PC-3 (cell line): ENCODE data around the gene SLC46A2. TPM values are rescaled to one million over a fixed set of nuclear protein-coding genes. Genes with fewer than 3 reads are reported as not detected.

Source experiments
- ATAC-seq: fragments of 200-7000 bp; cut with Tn5 transposase; 2 replicates; pipeline ENCODE4 v1.9.1; 2020; ENCODE audit warnings: mild to moderate bottlenecking, moderate library complexity
- BruUV-seq: library from RNA; stranded (reverse); fragments of 400-500 nt; replicated peaks from 2 replicates; lab custom pipeline; 2021; lab: Mats Ljungman, UMichigan
- CTCF ChIA-PET: fragments of 300-600 bp; sonication (Branson Sonifier 250); formaldehyde crosslinking; loops from one replicate; lab custom pipeline; 2022; ENCODE audit warnings: antibody characterized with exemption; lab: Charles Lee
- POLR2A ChIA-PET: fragments of 300-600 bp; sonication (Branson Sonifier 250); formaldehyde crosslinking; loops from one replicate; lab custom pipeline; 2022; ENCODE audit warnings: antibody characterized with exemption; ENCODE audit not compliant: unreplicated experiment; lab: Charles Lee
- DNase-seq: peaks from one replicate; pipeline ENCODE4 v3.0.0-alpha.2; 2015
- H2AFZ ChIP-seq: fragments of 300-600 bp; sonication (generic); 2 replicates; pipeline ENCODE4 v1.6.0; 2016; ENCODE audit warnings: antibody characterized with exemption, low read length
- H3F3A ChIP-seq: fragments of 300-600 bp; sonication (generic); one replicate; pipeline ENCODE4 v1.6.0; 2017; ENCODE audit warnings: antibody characterized with exemption, low read length, control low read depth, mild to moderate bottlenecking; ENCODE audit not compliant: unreplicated experiment
- H3K27ac ChIP-seq: fragments of 300-600 bp; sonication (generic); 2 replicates; pipeline ENCODE4 v1.5.1; 2016; ENCODE audit warnings: mild to moderate bottlenecking, low read length
- H3K27me3 ChIP-seq: fragments of 300-600 bp; sonication (generic); 2 replicates; pipeline ENCODE4 v1.6.1; 2016; ENCODE audit warnings: low read length, mixed read lengths
- H3K36me3 ChIP-seq: fragments of 300-600 bp; sonication (generic); 2 replicates; pipeline ENCODE4 v1.6.1; 2016; ENCODE audit warnings: low read depth, mixed run types, low read length, mixed read lengths
- H3K4me1 ChIP-seq: fragments of 300-600 bp; sonication (generic); 2 replicates; pipeline ENCODE4 v1.5.1; 2016; ENCODE audit warnings: low read length; ENCODE audit not compliant: insufficient read depth
- H3K4me2 ChIP-seq: fragments of 300-600 bp; sonication (generic); 2 replicates; pipeline ENCODE4 v1.6.0; 2016; ENCODE audit warnings: low read length
- H3K4me3 ChIP-seq: fragments of 300-600 bp; sonication (generic); 2 replicates; pipeline ENCODE4 v1.5.1; 2016; ENCODE audit warnings: mild to moderate bottlenecking, low read length, mixed read lengths
- H3K79me2 ChIP-seq: fragments of 300-600 bp; sonication (generic); 2 replicates; pipeline ENCODE4 v1.6.1; 2017; ENCODE audit warnings: low read length, mixed read lengths
- H3K9ac ChIP-seq: fragments of 300-600 bp; sonication (generic); 2 replicates; pipeline ENCODE4 v1.6.0; 2016; ENCODE audit warnings: mild to moderate bottlenecking, low read length
- H3K9me2 ChIP-seq: fragments of 300-600 bp; sonication (generic); replicated peaks from 2 replicates; pipeline ENCODE4 v1.6.1; 2016; ENCODE audit warnings: mixed run types, low read length, mixed read lengths
- H3K9me3 ChIP-seq: fragments of 300-600 bp; sonication (generic); 2 replicates; pipeline ENCODE4 v1.6.1; 2016; ENCODE audit warnings: low read length, mixed read lengths
- H4K20me1 ChIP-seq: fragments of 300-600 bp; sonication (generic); 2 replicates; pipeline ENCODE4 v1.6.1; 2016; ENCODE audit warnings: low read length, mixed read lengths
- CTCF ChIP-seq: fragments of 300-600 bp; sonication (generic); conservative IDR thresholded peaks from 2 replicates; pipeline ENCODE4 v1.5.1; 2017; ENCODE audit warnings: antibody characterized with exemption, low read depth, mild to moderate bottlenecking, low read length
- EZH2 ChIP-seq: fragments of 300-600 bp; sonication (generic); IDR thresholded peaks from one replicate; pipeline ENCODE4 v1.6.1; 2017; ENCODE audit warnings: antibody characterized with exemption, mild to moderate bottlenecking, low read length; ENCODE audit not compliant: unreplicated experiment
- EZH2phosphoT487 ChIP-seq: fragments of 300-600 bp; sonication (generic); IDR thresholded peaks from 2 replicates; pipeline ENCODE4 v1.6.1; 2018; ENCODE audit warnings: mild to moderate bottlenecking, antibody characterized with exemption, low read length, borderline replicate concordance
- intact Hi-C: fragments of 100-400 bp; cut with micrococcal nuclease; formaldehyde crosslinking; loops from 2 replicates; pipeline ENCODE4 v1.9.0; 2023
- total RNA-seq: library from RNA; depleted of rRNA; stranded (reverse); fragments of >200 nt; gene quantifications from 2 replicates; pipeline ENCODE4 v1.2.3, GENCODE V29; 2014

Gene SLC46A2
- total RNA-seq, 1 experiment from 2014 or later, result not detected

GRCh38 chr9:112905084-112905483 lies 14.4 kb upstream of the SLC46A2 start:
- intact Hi-C loops, result no loop called here
- CTCF ChIA-PET, result no interaction called here
- no peak overlapping the region for H3K27ac ChIP-seq
- DNase-seq (no peak), ATAC-seq (no peak)
- H3K4me3 ChIP-seq, result no peak overlapping the region
- H2AFZ ChIP-seq, result no peak overlapping the region
- no peak overlapping the region for H3K4me2 ChIP-seq
- no peaks in the 10 kb centered on the region for H3K27me3 ChIP-seq
- no peaks in the 10 kb centered on the region for H3K9me3 ChIP-seq
- H3K9me2 ChIP-seq, result no peaks in the 10 kb centered on the region
- H3K79me2 ChIP-seq, result no peaks in the 10 kb centered on the region
- POLR2A ChIA-PET, result interaction anchor here (0.6 kb wide), 1 partner anchor 148 kb away, joined by 5 read pairs; no protein-coding TSS in a partner anchor
- H3K36me3 ChIP-seq, result no peaks in the 10 kb centered on the region
- no peak overlapping the region for H3K9ac ChIP-seq
- 0 out of 2 replicates have a peak, but pooled peaks cover 4% of the 10 kb centered on the region for H3K4me1 ChIP-seq
- H4K20me1 ChIP-seq, result no peaks in the 10 kb centered on the region
- BruUV-seq, result no TSS peak
- H3F3A ChIP-seq, result no peaks in the 10 kb centered on the region
- no peak for TF ChIP-seq EZH2phosphoT487
- TF ChIP-seq CTCF, result no peak
- TF ChIP-seq EZH2, result no peak

GRCh38 chr9:112900901-112901300 lies 10.2 kb upstream of the SLC46A2 start:
- intact Hi-C loops, result no loop called here
- H4K20me1 ChIP-seq, result no peaks in the 10 kb centered on the region
- peaks cover 13% of the 10 kb centered on the region; the same call in 1 of the 2 replicates for H3K4me1 ChIP-seq
- no peaks in the 10 kb centered on the region for H3F3A ChIP-seq
- no peak overlapping the region for H3K9ac ChIP-seq
- H3K79me2 ChIP-seq, result no peaks in the 10 kb centered on the region
- no peaks in the 10 kb centered on the region for H3K9me3 ChIP-seq
- H2AFZ ChIP-seq, result no peak overlapping the region
- no TSS peak for BruUV-seq
- no peak for DNase-seq
- TF ChIP-seq CTCF, result no peak
- no peak for TF ChIP-seq EZH2phosphoT487
- TF ChIP-seq EZH2, result no peak
- H3K4me3 ChIP-seq, result no peak overlapping the region
- ChIA-PET CTCF (no interaction called here), POLR2A (no interaction called here)
- H3K9me2 ChIP-seq, result no peaks in the 10 kb centered on the region
- no peaks in the 10 kb centered on the region for H3K36me3 ChIP-seq
- H3K27me3 ChIP-seq, result no peaks in the 10 kb centered on the region
- no peak overlapping the region for H3K4me2 ChIP-seq
- H3K27ac ChIP-seq, result no peak overlapping the region
- ATAC-seq, result no peak

DNA sequence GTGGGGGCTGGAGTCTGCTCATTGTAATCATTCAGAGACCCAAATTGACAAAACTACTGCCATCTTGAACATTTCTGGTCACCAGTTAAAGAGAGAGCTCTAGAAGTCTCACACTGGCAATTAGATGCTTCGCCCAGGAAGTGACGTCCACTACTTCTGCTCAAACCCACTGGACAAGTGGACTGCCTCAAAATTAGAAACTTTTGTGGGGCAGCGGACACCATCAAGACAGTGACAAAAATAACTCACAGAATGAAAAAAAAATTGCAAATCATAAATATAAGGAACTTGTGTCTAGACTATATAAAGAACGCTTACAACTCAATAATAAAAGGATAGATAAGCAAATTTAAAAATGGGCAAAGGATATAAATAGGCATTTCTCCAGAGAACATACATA lies 9.8 kb upstream of the SLC46A2 start:
- Histone ChIP-seq H2AFZ (no peak overlapping the region), H3K4me2 (no peak overlapping the region), H3K4me3 (no peak overlapping the region), H3K4me1 (peaks cover 13% of the 10 kb centered on the region; the same call in 1 of the 2 replicates), H3K27me3 (no peaks in the 10 kb centered on the region), H3K9me3 (no peaks in the 10 kb centered on the region), H3K79me2 (no peaks in the 10 kb centered on the region), H3K9me2 (no peaks in the 10 kb centered on the region), H3K9ac (no peak overlapping the region), H3F3A (no peaks in the 10 kb centered on the region), H3K27ac (no peak overlapping the region), H3K36me3 (no peaks in the 10 kb centered on the region), H4K20me1 (no peaks in the 10 kb centered on the region)
- BruUV-seq, result no TSS peak
- no peak for DNase-seq
- intact Hi-C loops, result no loop called here
- TF ChIP-seq EZH2, result no peak
- TF ChIP-seq EZH2phosphoT487, result no peak
- TF ChIP-seq CTCF, result no peak
- POLR2A ChIA-PET, result no interaction called here
- CTCF ChIA-PET, result no interaction called here
- no peak for ATAC-seq
